ENCODE data around the gene RXRA.

DNA sequence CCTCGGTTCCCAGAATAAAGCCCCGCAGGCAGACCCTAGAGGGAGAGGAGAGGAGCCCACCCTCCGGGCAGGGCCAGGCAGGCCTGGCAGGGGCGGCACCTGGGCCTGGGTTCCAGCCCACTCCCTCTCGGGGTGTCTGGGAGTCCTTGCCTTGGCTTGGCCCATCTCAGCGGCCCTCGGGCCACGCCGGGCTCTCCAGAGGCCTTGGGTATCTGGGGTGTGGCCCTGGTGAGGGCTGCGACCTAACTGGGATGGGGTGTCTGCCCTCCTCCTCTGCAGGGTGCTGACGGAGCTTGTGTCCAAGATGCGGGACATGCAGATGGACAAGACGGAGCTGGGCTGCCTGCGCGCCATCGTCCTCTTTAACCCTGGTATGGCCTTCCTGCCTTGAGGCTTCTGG is 105.4 kb downstream of the RXRA start:
- TF ChIP-seq NFYB (CRISPR knock-in tag; IDR thresholded peaks at IDR 0.05) (no peak), TOPORS (CRISPR knock-in tag; IDR thresholded peaks at IDR 0.05) (no peak), MBNL3 (CRISPR knock-in tag; conservative IDR thresholded peaks at IDR 0.05) (no peak), ZNF878 (CRISPR knock-in tag; IDR thresholded peaks at IDR 0.05) (no peak), TCF12 (IDR thresholded peaks at IDR 0.05) (no peak), TCF12 (CRISPR knock-in tag; IDR thresholded peaks at IDR 0.05) (no peak), SIX4 (CRISPR knock-in tag; IDR thresholded peaks at IDR 0.05) (no peak), ZNF720 (CRISPR knock-in tag; IDR thresholded peaks at IDR 0.05) (no peak)
- TF ChIP-seq, protein P1, sequence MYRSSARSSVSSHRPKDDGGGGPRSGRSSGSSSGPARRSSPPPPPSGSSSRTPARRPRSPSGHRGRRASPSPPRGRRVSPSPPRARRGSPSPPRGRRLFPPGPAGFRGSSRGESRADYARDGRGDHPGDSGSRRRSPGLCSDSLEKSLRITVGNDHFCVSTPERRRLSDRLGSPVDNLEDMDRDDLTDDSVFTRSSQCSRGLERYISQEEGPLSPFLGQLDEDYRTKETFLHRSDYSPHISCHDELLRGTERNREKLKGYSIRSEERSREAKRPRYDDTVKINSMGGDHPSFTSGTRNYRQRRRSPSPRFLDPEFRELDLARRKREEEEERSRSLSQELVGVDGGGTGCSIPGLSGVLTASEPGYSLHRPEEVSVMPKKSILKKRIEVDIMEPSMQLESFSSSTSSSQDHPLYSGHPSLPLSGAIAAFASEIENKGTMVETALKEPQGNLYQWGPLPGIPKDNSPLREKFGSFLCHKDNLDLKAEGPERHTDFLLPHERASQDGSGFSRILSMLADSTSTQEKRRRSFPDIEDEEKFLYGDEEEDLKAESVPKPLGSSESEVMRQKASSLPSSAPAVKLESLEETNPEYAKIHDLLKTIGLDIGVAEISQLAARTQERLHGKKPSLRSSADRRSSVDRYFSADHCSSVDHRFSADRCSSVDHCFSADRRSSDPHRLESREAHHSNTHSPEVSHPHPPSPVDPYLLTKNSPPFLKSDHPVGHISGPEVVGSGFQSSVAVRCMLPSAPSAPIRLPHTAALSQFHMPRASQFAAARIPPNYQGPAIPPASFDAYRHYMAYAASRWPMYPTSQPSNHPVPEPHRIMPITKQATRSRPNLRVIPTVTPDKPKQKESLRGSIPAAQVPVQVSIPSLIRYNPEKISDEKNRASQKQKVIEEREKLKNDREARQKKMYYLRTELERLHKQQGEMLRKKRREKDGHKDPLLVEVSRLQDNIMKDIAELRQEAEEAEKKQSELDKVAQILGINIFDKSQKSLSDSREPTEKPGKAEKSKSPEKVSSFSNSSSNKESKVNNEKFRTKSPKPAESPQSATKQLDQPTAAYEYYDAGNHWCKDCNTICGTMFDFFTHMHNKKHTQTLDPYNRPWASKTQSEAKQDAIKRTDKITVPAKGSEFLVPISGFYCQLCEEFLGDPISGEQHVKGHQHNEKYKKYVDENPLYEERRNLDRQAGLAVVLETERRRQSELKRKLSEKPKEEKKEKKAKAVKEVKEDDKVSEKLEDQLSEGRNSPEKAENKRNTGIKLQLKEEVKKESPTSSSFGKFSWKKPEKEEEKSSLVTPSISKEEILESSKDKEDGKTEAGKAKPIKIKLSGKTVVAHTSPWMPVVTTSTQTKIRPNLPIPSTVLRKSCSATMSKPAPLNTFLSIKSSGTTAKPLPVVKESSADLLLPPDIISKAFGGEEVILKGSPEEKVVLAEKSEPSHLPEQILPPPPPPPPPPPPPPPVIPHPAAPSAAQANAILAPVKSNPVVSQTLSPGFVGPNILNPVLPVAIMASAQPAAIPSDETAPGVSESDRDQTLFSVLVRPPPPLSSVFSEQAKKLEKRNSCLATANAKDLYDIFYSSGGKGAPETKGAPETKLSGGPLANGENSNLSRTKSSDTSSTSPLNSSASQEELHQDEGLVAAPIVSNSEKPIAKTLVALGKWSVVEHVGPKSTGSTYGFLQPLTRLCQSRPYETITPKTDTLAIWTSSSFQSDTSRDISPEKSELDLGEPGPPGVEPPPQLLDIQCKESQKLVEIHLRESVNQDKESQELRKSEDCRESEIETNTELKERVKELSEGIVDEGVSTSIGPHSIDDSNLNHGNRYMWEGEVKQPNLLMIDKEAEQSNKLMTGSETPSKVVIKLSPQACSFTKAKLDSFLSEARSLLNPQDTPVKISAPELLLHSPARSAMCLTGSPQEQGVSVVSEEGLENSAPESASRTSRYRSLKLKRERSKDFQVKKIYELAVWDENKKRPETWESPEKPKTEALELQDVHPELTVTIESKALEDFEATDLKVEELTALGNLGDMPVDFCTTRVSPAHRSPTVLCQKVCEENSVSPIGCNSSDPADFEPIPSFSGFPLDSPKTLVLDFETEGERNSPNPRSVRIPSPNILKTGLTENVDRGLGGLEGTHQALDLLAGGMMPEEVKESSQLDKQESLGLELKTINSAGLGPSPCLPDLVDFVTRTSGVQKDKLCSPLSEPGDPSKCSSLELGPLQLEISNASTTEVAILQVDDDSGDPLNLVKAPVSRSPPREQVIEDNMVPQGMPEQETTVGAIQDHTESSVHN (CRISPR knock-in tag; IDR thresholded peaks at IDR 0.05), result no peak
